Measurements from ENCODE around the gene DAGLA.
A peak's percentile ranks its signal among the peaks of the same experiment; 100 is the strongest.

Gene DAGLA

DNA sequence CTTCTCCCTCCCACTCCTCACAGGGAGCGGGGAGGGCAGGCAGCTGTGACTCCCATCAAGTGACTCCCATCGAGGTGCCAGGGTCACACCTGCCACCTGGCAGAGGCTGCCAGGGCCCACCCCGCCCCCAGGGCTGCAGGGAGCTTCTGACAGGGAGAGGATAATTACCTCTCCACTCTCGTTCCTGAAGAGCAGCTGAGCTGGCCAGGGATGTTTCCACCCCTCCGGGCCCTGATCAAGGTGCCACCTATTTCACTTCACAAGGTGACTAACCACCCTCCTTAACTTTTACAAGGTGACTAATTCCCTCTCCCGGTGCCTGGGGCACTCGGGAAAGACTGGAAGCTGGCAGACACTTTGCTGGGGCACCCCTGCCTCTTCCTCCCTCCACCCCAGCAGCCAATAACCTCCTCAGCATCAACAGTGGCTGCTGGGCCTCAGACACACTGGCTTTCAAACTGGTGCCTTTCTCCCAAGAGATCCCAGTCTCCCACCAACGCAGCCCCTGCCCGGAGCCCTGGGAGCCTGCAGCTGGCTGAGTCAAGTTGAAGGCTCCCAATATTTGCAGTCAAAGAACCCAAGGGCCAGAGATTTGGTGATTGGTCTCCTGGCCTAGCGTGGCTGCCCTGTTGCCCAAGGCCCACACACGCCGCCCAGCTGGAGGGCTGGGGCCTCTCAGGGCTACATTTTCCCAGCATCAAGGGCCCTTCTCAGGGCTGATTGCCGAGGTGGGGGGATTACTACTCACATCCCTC lies 50.2 kb downstream of the DAGLA start:
- Mint-ChIP-seq H3K27ac (no peak overlapping the region), H3K4me1 (ENCODE audit: low read depth) (peaks cover 2% of the 10 kb centered on the region), H3K27me3 (no peaks in the 10 kb centered on the region), H3K9me3 (no peaks in the 10 kb centered on the region), H3K4me3 (no peak overlapping the region), H3K36me3 (ENCODE audit: low read depth) (no peaks in the 10 kb centered on the region)
- DNase-seq: no peak

DNA sequence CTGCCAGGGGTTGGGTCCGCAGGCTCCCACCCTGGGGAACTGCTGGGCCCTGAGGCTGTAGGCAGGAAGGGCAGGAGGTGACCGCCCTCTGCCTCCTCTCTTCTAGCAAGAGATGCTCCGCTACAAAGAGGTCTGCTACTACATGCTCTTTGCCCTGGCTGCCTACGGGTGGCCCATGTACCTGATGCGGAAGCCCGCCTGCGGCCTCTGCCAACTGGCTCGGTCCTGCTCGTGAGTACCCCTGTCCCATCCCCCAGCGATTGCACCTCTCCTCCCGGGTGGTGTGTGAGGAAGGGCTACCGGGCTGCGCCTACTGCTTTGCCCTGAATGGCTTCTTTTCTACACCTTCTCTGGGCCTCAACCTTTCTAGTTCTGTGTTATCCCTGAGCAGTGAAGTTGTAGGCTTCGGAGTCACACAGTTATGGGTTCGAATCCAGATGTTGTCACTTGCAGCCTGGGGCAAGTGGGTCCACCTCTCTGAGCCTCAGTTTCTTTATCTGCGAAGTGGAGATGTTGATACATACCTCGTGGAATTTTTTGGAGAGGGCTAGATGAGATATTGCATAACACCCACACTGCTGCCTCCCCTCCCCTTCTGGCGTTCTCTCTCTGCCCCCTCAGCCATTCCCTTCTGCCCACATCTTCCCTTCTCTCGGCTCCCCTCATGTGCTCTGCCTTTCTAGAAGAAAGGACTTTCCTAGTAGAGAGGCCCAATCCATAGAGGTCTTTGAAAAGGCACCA lies 51.2 kb downstream of the DAGLA start:
- Mint-ChIP-seq H3K9me3 (no peaks in the 10 kb centered on the region), H3K27ac (no peak overlapping the region), H3K4me3 (no peak overlapping the region), H3K27me3 (no peaks in the 10 kb centered on the region), H3K36me3 (ENCODE audit: low read depth) (no peaks in the 10 kb centered on the region), H3K4me1 (ENCODE audit: low read depth) (peaks cover 2% of the 10 kb centered on the region)
- DNase-seq: no peak

DNA sequence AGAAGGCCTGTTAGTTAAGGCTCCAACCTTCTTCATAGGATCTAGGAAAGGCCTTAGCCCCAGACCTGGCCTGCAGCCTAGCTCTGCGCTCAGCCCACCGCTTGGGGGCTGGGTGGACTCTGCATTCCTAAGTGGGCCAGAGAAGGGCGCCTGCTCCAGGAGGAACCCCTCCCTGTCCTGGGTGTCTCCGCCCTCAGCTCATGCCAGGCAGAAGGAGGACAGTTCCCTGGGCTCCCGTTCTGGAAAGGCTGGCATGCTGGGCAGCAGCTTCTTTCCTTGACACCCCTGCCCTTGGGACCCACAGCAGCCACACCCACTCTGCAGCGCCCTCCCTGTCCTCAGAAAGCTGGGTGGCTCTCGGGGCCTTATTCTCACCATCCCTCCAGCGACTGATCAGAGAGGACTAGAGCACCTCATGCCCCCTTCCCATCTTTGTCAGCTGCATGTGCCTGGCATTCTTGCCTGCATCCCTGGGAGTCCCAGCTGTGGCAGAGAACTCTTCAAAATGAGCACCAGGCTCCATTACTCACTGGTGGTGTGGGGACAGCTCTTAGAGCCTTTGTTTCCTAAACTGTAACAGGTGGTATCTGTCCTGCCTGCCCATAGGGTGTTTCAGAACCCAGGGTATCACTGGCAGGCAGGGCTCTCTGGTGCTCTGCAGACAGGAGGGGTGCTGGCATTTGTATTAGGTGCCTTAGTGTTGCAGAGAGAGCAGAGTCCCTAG lies 51.9 kb downstream of the DAGLA start:
- no peaks in the 10 kb centered on the region for H3K36me3 Mint-ChIP-seq (ENCODE audit: low read depth)
- no peak overlapping the region for H3K27ac Mint-ChIP-seq
- no peaks in the 10 kb centered on the region for H3K9me3 Mint-ChIP-seq
- no peaks in the 10 kb centered on the region for H3K27me3 Mint-ChIP-seq
- no peak overlapping the region for H3K4me3 Mint-ChIP-seq
- H3K4me1 Mint-ChIP-seq (ENCODE audit: low read depth): peaks cover 2% of the 10 kb centered on the region
- DNase-seq: no peak

DNA sequence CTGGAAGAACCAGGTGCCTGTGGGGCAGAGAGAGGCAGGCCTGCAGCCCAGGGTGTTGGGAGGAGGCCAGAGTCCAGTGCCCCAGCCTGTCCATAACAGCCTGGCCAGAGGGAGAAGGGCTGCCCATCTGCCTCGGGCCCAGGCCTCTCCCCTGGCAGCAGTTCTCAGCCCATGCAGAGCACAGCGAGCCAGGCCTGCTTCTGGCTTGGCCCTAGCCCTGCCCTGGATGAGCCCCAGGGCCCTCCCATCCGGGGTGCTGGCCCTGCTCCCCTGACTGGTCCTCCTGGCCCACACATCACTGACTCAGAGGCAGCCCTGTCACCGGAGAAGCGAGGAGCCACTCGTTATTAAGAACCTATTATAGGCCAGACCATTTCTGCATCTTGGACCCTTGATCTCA lies 52.5 kb downstream of the DAGLA start:
- peaks cover 2% of the 10 kb centered on the region for H3K4me1 Mint-ChIP-seq (ENCODE audit: low read depth)
- no peak overlapping the region for H3K4me3 Mint-ChIP-seq
- H3K9me3 Mint-ChIP-seq: no peaks in the 10 kb centered on the region
- DNase-seq: no peak
- no peaks in the 10 kb centered on the region for H3K36me3 Mint-ChIP-seq (ENCODE audit: low read depth)
- H3K27me3 Mint-ChIP-seq: no peaks in the 10 kb centered on the region
- no peak overlapping the region for H3K27ac Mint-ChIP-seq

DNA sequence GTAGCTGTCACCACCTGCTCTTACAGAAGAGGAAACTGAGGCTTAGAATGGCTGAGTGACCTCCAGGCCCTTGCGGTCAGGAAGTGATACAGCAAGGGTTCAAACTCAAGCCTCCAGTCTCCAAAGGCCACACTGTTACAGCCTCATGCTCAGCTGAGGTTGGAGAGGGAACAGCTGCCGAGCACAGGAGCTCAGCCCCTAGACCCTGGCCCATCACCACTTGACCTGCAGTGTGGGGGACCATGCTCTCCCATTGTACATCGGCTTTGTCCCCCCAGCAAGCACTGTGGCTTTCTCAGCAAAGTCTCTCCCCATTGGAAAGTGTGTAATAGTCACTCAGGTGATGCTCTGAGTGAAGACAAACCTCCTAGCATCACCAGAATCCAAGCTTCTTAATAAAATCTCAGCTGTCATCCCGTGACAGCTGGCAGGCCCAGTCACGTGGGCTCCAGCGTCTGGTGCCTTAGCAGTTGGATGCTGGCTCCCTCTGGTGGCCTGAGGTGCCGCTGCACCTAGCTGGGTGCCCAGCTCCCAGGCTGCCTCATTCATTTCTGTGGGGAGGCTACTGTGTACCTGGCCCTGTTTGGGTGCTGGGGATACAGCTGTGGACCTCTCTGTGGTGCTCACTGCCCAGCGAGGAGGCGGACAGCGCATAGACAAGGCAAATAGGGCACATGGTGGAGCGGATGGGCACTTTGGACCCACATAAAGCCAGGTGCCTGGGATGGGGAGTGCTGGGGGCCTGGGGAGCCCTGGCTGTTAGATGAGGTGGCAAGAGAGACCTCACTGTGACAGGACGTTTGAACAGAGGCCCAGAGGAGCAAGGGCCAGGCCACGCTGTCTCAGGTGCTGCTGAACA lies 53.2 kb downstream of the DAGLA start:
- Mint-ChIP-seq H3K36me3 (ENCODE audit: low read depth) (no peaks in the 10 kb centered on the region), H3K27ac (no peak overlapping the region), H3K27me3 (no peaks in the 10 kb centered on the region), H3K4me3 (no peak overlapping the region), H3K4me1 (ENCODE audit: low read depth) (peaks cover 2% of the 10 kb centered on the region), H3K9me3 (no peaks in the 10 kb centered on the region)
- DNase-seq: peak; percentile 88

DNA sequence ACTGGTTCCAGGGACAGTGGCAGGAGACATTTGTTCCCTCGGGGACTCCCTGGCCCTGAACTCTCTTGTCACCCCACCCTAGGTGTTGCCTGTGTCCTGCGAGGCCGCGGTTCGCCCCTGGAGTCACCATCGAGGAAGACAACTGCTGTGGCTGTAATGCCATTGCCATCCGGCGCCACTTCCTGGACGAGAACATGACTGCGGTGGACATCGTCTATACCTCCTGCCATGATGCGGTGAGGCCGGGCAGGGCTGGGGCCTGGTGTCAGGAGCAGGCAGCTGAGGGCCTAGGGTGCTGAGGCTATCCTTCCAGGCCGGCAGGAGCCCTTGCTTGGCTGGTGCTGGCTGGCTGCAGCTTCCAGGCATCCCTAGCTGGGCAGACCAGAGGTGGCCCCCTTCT lies 54.6 kb downstream of the DAGLA start:
- H3K27me3 Mint-ChIP-seq: no peaks in the 10 kb centered on the region
- no peak overlapping the region for H3K4me3 Mint-ChIP-seq
- DNase-seq: no peak
- no peaks in the 10 kb centered on the region for H3K36me3 Mint-ChIP-seq (ENCODE audit: low read depth)
- peaks cover 2% of the 10 kb centered on the region for H3K4me1 Mint-ChIP-seq (ENCODE audit: low read depth)
- H3K27ac Mint-ChIP-seq: no peak overlapping the region
- H3K9me3 Mint-ChIP-seq: no peaks in the 10 kb centered on the region

DNA sequence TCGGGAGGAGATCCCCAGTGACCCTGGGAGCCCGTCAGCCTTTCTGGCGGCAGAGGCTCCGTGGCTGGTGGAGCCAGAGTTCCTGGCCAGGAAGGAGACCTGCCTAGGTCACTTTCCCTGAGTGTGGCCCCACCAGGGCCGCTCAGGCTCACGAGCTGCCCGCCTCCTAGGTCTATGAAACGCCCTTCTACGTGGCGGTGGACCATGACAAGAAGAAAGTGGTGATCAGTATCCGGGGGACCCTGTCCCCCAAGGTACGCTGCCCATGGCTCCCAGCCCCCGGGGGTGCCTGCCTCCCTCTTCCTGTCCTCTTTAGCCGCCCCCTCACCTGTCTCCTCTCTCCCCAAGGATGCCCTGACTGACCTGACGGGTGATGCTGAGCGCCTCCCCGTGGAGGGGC lies 55.2 kb downstream of the DAGLA start:
- no peaks in the 10 kb centered on the region for H3K9me3 Mint-ChIP-seq

DNA sequence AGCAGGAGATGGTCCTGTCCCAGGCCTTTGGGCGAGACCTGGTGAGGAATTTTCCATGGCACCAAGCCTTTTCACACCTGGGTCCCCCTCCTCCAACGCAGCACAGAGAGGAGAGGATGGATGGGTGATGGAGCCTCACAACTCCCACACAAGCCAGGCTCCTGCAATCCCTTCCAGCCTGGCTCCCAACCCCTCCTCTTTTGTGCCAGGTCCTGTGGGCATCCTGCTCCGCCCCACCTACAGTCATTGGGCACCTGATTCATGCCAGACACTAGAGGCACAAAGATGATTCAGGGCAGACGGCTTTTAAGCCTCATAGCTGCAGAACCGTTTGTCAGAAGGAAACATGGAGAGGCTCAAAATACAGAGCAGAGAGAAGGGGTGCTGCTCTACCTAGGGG lies 56.1 kb downstream of the DAGLA start:
- no peaks in the 10 kb centered on the region for H3K9me3 Mint-ChIP-seq
- H3K27me3 Mint-ChIP-seq: no peaks in the 10 kb centered on the region
- H3K36me3 Mint-ChIP-seq (ENCODE audit: low read depth): no peaks in the 10 kb centered on the region
- no peak for DNase-seq
- no peak overlapping the region for H3K27ac Mint-ChIP-seq
- H3K4me1 Mint-ChIP-seq (ENCODE audit: low read depth): peaks cover 2% of the 10 kb centered on the region
- no peak overlapping the region for H3K4me3 Mint-ChIP-seq

More for the DNA sequence above, 55.2 kb downstream of the DAGLA start:
- Mint-ChIP-seq H3K27me3 (no peaks in the 10 kb centered on the region), H3K4me1 (ENCODE audit: low read depth) (peaks cover 2% of the 10 kb centered on the region), H3K4me3 (no peak overlapping the region), H3K27ac (no peak overlapping the region), H3K36me3 (ENCODE audit: low read depth) (no peaks in the 10 kb centered on the region)
- no peak for DNase-seq

DNA sequence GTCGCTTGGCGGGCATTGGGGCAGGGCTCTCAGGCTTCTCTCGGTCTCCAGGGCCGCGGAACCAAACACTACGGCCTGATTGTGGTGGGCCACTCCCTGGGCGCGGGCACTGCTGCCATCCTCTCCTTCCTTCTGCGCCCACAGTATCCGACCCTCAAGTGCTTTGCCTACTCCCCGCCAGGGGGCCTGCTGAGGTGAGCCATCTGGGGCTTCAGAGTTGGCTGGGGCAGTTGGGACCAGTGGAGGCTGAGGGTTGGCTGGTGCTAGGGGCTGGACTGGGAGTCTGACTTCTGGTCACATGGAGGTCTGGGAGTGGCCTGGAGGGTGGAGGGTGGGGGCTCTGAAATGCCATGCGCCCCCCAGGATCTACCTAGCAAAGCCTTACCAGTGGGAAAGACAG lies 56.9 kb downstream of the DAGLA start:
- H3K36me3 Mint-ChIP-seq (ENCODE audit: low read depth): no peaks in the 10 kb centered on the region
- H3K9me3 Mint-ChIP-seq: no peaks in the 10 kb centered on the region
- no peaks in the 10 kb centered on the region for H3K27me3 Mint-ChIP-seq
- peaks cover 2% of the 10 kb centered on the region for H3K4me1 Mint-ChIP-seq (ENCODE audit: low read depth)
- no peak overlapping the region for H3K27ac Mint-ChIP-seq
- no peak overlapping the region for H3K4me3 Mint-ChIP-seq
- no peak for DNase-seq

DNA sequence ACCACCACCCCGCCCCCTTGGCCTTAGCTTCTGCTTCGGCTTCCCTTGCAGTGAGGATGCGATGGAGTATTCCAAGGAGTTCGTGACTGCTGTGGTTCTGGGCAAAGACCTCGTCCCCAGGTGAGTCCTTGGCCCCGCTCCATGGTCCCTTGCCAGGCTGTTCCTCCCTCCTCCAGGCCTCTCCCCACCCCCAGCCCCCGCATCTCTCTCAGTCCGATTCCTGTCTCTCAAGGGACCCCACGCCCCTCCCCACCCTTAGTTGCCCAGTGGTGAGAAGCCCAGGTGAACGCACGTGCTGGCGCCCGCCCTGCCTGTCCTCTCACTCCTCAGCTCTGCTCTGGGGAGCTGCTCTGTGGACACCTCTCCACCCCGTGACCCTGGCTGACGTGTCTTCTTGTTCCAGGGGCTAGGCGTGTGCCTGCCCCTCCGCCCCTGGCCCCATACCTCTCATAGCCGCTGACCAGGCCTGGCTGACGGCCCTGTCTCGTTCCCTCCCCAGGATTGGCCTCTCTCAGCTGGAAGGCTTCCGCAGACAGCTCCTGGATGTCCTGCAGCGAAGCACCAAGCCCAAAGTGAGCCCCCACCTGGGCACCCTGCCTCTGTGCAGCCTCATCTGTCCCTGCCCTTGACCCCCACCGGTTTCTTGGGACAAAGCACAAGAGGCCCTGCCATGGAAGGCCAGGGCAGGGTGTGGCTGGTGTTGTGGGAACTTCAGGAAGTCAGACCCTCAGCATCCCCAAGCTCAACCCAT lies 57.6 kb downstream of the DAGLA start:
- no peak overlapping the region for H3K4me3 Mint-ChIP-seq
- no peaks in the 10 kb centered on the region for H3K27me3 Mint-ChIP-seq
- DNase-seq: no peak
- no peaks in the 10 kb centered on the region for H3K9me3 Mint-ChIP-seq
- peaks cover 2% of the 10 kb centered on the region for H3K4me1 Mint-ChIP-seq (ENCODE audit: low read depth)
- H3K27ac Mint-ChIP-seq: no peak overlapping the region
- H3K36me3 Mint-ChIP-seq (ENCODE audit: low read depth): no peaks in the 10 kb centered on the region

DNA sequence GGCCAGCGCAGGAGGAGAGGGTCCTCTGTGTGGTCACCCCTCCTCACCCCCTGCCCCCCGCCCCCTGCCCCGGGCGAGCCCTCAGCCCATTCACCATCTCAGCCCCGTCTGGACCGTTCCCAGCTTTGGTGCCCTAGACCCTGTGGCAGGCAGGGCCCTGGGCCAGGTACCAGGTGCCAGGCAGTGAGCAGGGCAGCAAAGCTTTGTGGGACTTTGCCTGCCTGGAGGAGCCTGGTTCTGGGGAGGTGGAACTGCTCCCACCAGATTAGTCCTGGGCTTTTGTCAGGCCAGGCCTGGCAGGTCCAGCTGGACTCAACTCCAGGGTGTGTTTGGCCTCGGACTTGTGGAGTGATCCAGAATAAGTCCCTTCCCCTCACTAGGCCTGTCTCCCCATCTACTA lies 58.6 kb downstream of the DAGLA start:
- Mint-ChIP-seq H3K27ac (no peak overlapping the region), H3K27me3 (no peaks in the 10 kb centered on the region), H3K4me1 (ENCODE audit: low read depth) (no peaks in the 10 kb centered on the region), H3K36me3 (ENCODE audit: low read depth) (no peaks in the 10 kb centered on the region), H3K4me3 (no peak overlapping the region), H3K9me3 (no peaks in the 10 kb centered on the region)
- DNase-seq: no peak

DNA sequence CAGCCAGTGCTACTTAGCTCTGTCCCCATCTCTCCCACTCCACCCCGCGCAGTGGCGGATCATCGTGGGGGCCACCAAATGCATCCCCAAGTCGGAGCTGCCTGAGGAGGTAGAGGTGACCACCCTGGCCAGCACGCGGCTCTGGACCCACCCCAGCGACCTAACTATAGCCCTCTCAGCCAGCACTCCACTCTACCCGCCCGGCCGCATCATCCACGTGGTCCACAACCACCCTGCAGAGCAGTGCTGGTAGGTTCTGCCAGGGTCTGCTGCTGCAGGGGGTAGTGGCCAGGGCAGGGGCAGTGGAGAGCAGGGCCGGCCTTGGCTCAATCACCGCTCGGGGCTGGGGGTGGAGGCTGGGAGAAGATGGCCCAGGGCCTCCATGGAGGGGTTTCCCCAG lies 59.2 kb downstream of the DAGLA start:
- Mint-ChIP-seq H3K36me3 (ENCODE audit: low read depth) (no peaks in the 10 kb centered on the region), H3K27me3 (no peaks in the 10 kb centered on the region), H3K4me3 (no peak overlapping the region), H3K27ac (no peak overlapping the region), H3K9me3 (no peaks in the 10 kb centered on the region), H3K4me1 (ENCODE audit: low read depth) (no peaks in the 10 kb centered on the region)
- DNase-seq: no peak

DNA sequence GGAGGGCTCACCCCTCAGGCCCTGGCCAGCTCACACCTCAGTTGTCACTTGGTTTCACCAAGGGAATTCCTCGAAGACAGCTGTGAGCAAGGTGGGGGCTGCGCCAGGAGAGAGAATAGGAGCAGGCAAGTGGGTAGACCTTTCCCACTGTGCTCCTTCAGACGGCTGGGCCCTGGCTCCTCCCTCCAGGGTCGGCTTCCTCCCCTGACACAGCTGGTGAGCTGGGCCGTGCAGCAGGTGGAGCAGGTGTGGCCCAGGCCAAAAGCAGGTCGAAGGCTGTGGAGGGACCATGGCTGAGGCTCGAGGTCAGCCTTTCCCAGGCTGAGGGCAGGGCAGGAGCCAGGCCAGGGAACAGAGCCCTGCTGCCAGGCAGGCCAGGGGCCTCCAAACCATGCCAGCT lies 59.8 kb downstream of the DAGLA start:
- no peaks in the 10 kb centered on the region for H3K36me3 Mint-ChIP-seq (ENCODE audit: low read depth)
- no peak for DNase-seq
- H3K27me3 Mint-ChIP-seq: no peaks in the 10 kb centered on the region
- no peaks in the 10 kb centered on the region for H3K9me3 Mint-ChIP-seq
- no peaks in the 10 kb centered on the region for H3K4me1 Mint-ChIP-seq (ENCODE audit: low read depth)
- no peak overlapping the region for H3K4me3 Mint-ChIP-seq
- no peak overlapping the region for H3K27ac Mint-ChIP-seq

DNA sequence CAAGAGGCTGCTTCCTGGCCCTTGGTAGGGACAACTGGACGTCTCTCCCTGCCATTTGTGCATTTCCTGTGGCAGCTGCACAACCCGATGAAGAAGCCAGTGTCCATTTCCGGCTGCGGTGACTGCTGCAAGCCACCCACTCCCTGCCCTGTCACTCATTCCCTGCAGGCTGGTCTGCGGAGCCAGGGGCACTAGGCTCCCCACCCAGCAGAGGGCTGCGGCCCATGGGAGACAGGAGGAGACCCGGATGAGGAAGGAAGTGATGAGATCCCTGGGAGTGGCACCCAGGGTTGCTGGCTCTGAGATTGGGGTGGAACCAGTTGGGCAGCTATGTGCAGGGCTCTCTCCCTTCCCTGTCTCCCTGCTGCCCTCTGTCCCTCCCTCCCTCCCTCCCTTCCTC lies 62.2 kb downstream of the DAGLA start:
- no peak for DNase-seq
- no peaks in the 10 kb centered on the region for H3K36me3 Mint-ChIP-seq (ENCODE audit: low read depth)
- H3K4me3 Mint-ChIP-seq: no peak overlapping the region
- no peaks in the 10 kb centered on the region for H3K27me3 Mint-ChIP-seq
- H3K4me1 Mint-ChIP-seq (ENCODE audit: low read depth): no peaks in the 10 kb centered on the region
- H3K9me3 Mint-ChIP-seq: no peaks in the 10 kb centered on the region
- no peak overlapping the region for H3K27ac Mint-ChIP-seq

Data from activated T-cell treated with anti-CD3 and anti-CD28 coated beads, Interleukin-2, amount 50 U/mL, for 24 hours (primary cell).